Measurements from ENCODE around the gene ZDHHC5.
A peak's percentile ranks its signal among the peaks of the same experiment; 100 is the strongest.

ZDHHC5 gene

GRCh38 chr11:57644748-57645688 lies 22.9 kb upstream of the ZDHHC5 start:
- peak; percentile 79 to 89 (median 86) for DNase-seq

GRCh38 chr11:57645689-57646085 lies 22.2 kb upstream of the ZDHHC5 start:
- no peak for DNase-seq

GRCh38 chr11:57646194-57646798 lies 21.6 kb upstream of the ZDHHC5 start:
- DNase-seq = peak; percentile 76 to 90 (median 86)

- DNase-seq = peak in 3 of 4 experiments; percentile 34 to 47 (median 37)
Measured at GRCh38 chr11:57646799-57647303, 21.1 kb upstream of the ZDHHC5 start.

GRCh38 chr11:57647372-57647771 lies 20.5 kb upstream of the ZDHHC5 start:
- no peak for DNase-seq

- DNase-seq = peak; percentile 73 to 86 (median 83)
Measured at GRCh38 chr11:57647960-57648800, 19.7 kb upstream of the ZDHHC5 start.

- peak in 3 of 4 experiments; percentile 36 to 58 (median 54) for DNase-seq
Measured at GRCh38 chr11:57648801-57649735, 18.8 kb upstream of the ZDHHC5 start.

GRCh38 chr11:57649826-57650738 lies 17.8 kb upstream of the ZDHHC5 start, which contains the start of gene YPEL4:
Gene YPEL4 (minus strand): TSS chr11:57649912. CDS start chr11:57647107, 2,805 bp downstream.
- DNase-seq = peak; percentile 63 to 82 (median 75)

- no peak for DNase-seq
Measured at GRCh38 chr11:57650739-57651090, 17.2 kb upstream of the ZDHHC5 start.

- DNase-seq = no peak
Measured at GRCh38 chr11:57651408-57651807, 16.5 kb upstream of the ZDHHC5 start.

GRCh38 chr11:57652230-57652629 lies 15.7 kb upstream of the ZDHHC5 start:
- peak in 3 of 4 experiments; percentile 26 to 43 (median 32) for DNase-seq

- no peak for DNase-seq
Measured at GRCh38 chr11:57652662-57653061, 15.3 kb upstream of the ZDHHC5 start.

- peak in 2 of 4 experiments; percentile 42 to 57 for DNase-seq
Measured at GRCh38 chr11:57653163-57653562, 14.8 kb upstream of the ZDHHC5 start.

GRCh38 chr11:57656885-57657193 lies 11.1 kb upstream of the ZDHHC5 start:
- DNase-seq = no peak

GRCh38 chr11:57657194-57658022 lies 10.5 kb upstream of the ZDHHC5 start, which contains the start of gene CLP1:
Gene CLP1 (plus strand): TSS chr11:57657762. CDS start chr11:57659477, 1,715 bp downstream.
- DNase-seq = peak; percentile 99 to 100 (median 99)

GRCh38 chr11:57658023-57658361 lies 9.9 kb upstream of the ZDHHC5 start:
- peak in 3 of 4 experiments; percentile 19 to 52 (median 32) for DNase-seq

- DNase-seq = no peak
Measured at GRCh38 chr11:57659669-57660068, 8.2 kb upstream of the ZDHHC5 start.

- peak in 1 of 4 experiments; percentile 6 for DNase-seq
Measured at GRCh38 chr11:57662893-57663292, 5.0 kb upstream of the ZDHHC5 start.

- DNase-seq = no peak
Measured at GRCh38 chr11:57663975-57664374, 3.9 kb upstream of the ZDHHC5 start.

Data from suppressor macrophage (primary cell).